Measurements from ENCODE around the gene PRR5.

GRCh38 chr22:44683237-44683636, 18.8 kb upstream of the PRR5 start:
- TF ChIP-seq EZH2 (IDR thresholded peaks at IDR 0.05): no peak
- TF ChIP-seq CTCF (IDR thresholded peaks at IDR 0.05): no peak
- no peak for TF ChIP-seq EZH2phosphoT487 (IDR thresholded peaks at IDR 0.05)
